Bronchial smooth muscle cell (primary cell): Measurements from ENCODE around the gene FEZF1. TPM values are rescaled to one million over a fixed set of nuclear protein-coding genes. Genes with fewer than 3 reads are reported as not detected.

Experiments used
- total RNA-seq: library from RNA; depleted of rRNA; stranded (reverse); fragments of >200 nt; gene quantifications from 2 replicates; pipeline ENCODE4 v1.2.1, GENCODE V29; 2014

The FEZF1 gene
- not detected in 2 replicates for total RNA-seq

GRCh38 chr7:122304319-122304975 lies at the start of gene FEZF1:
FEZF1 (minus strand) TSS chr7:122304750; CDS start chr7:122304437, 313 bp downstream.

Other genes with a start within 250 kb of the FEZF1 start
- 22.4 and 33.1 TPM in 2 replicates for gene AASS, start 160.5 kb downstream of the FEZF1 start, total RNA-seq